Kidney epithelial cell (primary cell): ENCODE results near the gene CDC37. TPM values are rescaled to one million over a fixed set of nuclear protein-coding genes. Genes with fewer than 3 reads are reported as not detected.
A peak's percentile ranks its signal among the peaks of the same experiment; 100 is the strongest.
"Not testable (repeated sequence)": the region's sequence is repeated elsewhere in the genome, so short reads cannot be mapped to it uniquely, and the experiment has no call there.

Experiments used
- DNase-seq: peaks from one replicate; pipeline ENCODE4 v3.0.0-alpha.2; 2010; ENCODE audit warnings: low read depth
- H3K27me3 ChIP-seq: 2 replicates; pipeline ENCODE4 v1.6.0; 2011; ENCODE audit warnings: low read length; ENCODE audit not compliant: control insufficient read depth, insufficient read depth
- H3K36me3 ChIP-seq: 2 replicates; pipeline ENCODE4 v1.5.1; 2011; ENCODE audit warnings: low read length; ENCODE audit not compliant: control insufficient read depth, insufficient read depth
- H3K4me3 ChIP-seq: 2 replicates; pipeline ENCODE4 v1.5.1; 2011; ENCODE audit warnings: low read depth, mild to moderate bottlenecking, control low read depth, low read length
- total RNA-seq: library from RNA; depleted of rRNA; stranded (reverse); fragments of >200 nt; gene quantifications from 2 replicates; pipeline ENCODE4 v1.2.3, GENCODE V29; 2015
- TF ChIP-seq, protein P1 (sequence below): IDR thresholded peaks from 2 replicates; pipeline ENCODE4 v1.5.1; 2011; ENCODE audit warnings: mild to moderate bottlenecking, moderate library complexity, low read length, control low read depth, inconsistent platforms; ENCODE audit not compliant: insufficient read depth, poor library complexity, severe bottlenecking

Gene CDC37
- total RNA-seq, 1 donor from 2014 or later: 327 TPM

DNA sequence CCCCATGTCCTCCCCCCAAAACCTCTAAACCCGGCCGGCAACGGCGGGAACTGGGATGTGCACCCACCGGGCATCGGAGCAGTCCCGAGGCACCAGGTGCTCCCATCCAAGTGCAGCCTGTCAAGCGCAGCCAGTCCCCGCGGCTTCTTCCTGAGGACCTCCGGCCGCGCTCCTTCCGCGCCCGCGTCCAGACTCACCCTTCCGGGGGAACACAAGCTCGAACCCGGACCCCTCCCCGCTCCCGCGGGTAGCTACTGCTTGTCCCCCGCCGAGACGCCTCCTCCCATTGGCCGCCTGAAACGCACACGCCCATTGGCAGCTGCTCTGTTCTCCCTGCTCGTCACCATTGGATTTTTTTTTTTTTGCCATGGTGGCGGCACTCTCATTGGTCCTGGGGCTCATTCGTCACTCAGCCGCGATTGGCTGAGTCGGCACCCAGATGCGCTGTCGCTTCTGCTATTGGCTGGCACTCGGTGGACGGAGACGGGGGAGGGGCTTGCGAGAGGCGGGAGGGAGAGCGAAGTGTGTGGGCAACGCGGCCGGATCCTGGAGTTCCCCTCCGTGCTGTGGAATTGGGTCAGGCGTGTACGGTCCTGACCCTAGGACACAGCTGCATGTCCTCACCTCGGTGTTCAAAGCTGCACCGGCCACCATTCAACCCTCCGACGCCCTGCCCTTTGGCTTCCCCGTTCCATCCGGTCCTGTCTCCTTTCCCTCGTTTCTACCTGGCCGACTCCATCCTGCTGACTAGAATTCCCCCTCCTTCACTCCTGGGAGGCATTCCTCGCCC, 22.8 kb downstream of the CDC37 start, which contains the start of gene TYK2:
Gene TYK2 (minus strand): TSS at position 260 of the 790 bp plus-strand sequence. CDS start 2,166 bp downstream, outside the sequence.
- H3K36me3 ChIP-seq: no peaks in the 10 kb centered on the region
- H3K27me3 ChIP-seq: no peaks in the 10 kb centered on the region
- peak; percentile 95 for DNase-seq
- peak within 1 kb of the TSS; percentile 82 for H3K4me3 ChIP-seq
- TF ChIP-seq, protein P1, sequence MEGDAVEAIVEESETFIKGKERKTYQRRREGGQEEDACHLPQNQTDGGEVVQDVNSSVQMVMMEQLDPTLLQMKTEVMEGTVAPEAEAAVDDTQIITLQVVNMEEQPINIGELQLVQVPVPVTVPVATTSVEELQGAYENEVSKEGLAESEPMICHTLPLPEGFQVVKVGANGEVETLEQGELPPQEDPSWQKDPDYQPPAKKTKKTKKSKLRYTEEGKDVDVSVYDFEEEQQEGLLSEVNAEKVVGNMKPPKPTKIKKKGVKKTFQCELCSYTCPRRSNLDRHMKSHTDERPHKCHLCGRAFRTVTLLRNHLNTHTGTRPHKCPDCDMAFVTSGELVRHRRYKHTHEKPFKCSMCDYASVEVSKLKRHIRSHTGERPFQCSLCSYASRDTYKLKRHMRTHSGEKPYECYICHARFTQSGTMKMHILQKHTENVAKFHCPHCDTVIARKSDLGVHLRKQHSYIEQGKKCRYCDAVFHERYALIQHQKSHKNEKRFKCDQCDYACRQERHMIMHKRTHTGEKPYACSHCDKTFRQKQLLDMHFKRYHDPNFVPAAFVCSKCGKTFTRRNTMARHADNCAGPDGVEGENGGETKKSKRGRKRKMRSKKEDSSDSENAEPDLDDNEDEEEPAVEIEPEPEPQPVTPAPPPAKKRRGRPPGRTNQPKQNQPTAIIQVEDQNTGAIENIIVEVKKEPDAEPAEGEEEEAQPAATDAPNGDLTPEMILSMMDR: no peak

DNA sequence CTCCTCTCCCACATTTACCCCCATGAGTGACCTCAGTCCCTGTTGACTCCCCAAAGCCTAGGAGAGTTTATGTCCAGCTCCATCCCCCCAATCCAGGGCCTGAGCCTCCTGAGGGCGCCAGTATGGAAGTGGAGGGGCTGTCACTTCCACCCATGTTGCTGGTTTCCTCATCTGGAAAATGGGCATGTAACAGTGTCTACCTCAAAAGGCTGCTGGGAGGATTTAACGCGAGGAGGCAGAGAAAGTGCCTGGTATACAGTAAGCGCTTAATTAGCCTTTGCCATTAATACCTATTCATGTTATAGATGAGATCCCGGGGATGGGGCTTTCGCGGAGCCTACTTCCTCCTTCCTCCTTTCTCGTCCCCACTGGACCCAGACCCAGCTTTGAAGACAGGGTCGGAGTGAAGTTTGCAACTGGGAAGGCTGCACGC, 23.4 kb downstream of the CDC37 start:
- no peaks in the 10 kb centered on the region for H3K36me3 ChIP-seq
- no peak for DNase-seq
- H3K27me3 ChIP-seq: no peaks in the 10 kb centered on the region
- H3K4me3 ChIP-seq: peak overlapping the region; percentile 82
- TF ChIP-seq, protein P1: no peak

DNA sequence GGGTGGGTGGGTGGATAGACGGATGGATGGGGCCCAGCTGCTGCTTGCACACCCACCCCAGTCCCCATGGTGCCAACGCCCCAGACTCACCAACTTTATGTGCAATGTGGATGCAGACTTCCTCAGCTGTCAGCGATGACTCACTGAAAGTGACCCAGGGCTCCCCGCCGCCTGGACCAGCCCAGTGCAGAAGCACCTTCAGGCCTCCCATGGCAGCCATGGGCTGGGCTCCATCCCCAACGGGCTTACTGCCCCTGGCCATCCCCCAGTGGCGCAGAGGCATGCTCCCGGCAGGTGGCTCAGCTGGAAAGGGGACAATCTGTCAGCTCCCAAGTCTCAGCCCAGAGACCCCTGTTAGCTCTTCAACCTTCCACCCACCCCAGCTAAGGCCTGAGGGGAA, 25.2 kb downstream of the CDC37 start:
- Histone ChIP-seq H3K27me3 (no peaks in the 10 kb centered on the region), H3K4me3 (no peak overlapping the region), H3K36me3 (no peaks in the 10 kb centered on the region)
- no peak for DNase-seq
- TF ChIP-seq, protein P1: no peak

DNA sequence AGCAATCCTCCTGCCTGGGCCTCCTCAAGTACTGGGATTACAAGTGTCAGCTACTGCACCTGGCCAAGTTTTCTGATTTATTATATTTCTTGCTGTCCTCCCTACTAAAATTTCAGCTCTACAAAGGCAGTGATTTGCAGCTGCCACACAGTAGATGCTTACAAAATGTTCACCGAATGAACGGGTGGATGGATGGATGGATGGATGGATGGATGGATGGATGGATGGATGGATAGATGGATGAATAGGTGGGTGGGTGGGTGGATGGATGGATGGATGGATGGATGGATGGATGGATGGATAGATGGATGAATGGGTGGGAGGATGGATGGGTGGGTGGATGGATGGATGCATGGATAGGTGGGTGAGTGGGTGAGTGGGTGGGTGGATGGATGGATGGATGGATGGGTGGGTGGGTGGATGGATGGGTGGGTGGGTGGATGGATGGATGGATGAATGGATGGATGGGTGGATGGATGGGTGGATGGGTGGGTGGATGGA, 26.2 kb downstream of the CDC37 start:
- DNase-seq, H3K27me3 ChIP-seq, H3K36me3 ChIP-seq, H3K4me3 ChIP-seq: not testable (repeated sequence)

DNA sequence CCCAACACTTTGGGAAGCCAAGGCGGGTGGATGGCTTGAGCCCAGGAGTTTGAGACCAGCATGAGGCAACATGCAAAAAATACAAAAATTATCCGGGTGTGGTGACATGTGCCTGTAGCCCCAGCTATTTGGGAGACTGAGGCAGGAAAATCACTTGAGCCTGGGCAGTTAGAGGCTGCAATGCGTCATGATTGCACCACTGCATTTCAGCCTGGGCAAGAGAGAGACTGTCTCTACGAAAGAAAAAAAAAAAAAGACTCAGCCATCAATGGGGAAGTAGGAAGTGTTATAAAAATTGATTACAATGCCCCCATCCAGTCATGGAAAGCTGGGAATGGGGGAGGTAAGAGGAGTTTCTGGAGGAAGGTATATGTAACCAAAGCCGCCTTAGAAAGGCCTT, 28.4 kb downstream of the CDC37 start:
- TF ChIP-seq, protein P1: no peak
- Histone ChIP-seq H3K36me3 (no peaks in the 10 kb centered on the region), H3K4me3 (no peak overlapping the region), H3K27me3 (no peaks in the 10 kb centered on the region)
- DNase-seq: no peak

DNA sequence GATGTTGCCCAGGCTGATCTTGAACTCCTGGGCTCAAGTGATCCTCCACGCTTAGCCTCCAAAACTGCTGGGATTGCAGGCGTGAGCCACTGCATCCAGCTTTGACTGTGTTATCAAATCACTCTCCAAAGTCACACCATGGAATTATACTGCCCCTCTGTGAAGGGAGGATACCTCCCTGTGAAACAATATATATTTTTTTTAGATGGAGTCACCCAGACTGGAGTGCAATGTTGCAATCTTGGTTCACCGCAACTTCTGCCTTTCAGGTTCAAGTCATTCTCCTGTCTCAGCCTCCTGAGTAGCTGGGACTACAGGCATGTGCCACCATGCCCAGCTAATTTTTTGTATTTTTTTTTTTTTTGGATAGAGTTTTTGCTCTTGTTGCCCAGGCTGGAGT, 30.7 kb downstream of the CDC37 start:
- Histone ChIP-seq H3K36me3 (no peaks in the 10 kb centered on the region), H3K4me3 (no peak overlapping the region), H3K27me3 (no peaks in the 10 kb centered on the region)
- no peak for DNase-seq
- TF ChIP-seq, protein P1: no peak
